ENCODE results near the gene TOP3A.
A peak's percentile ranks its signal among the peaks of the same experiment; 100 is the strongest.
"Not testable (repeated sequence)": the region's sequence is repeated elsewhere in the genome, so short reads cannot be mapped to it uniquely, and the experiment has no call there.

TOP3A gene, protein sequence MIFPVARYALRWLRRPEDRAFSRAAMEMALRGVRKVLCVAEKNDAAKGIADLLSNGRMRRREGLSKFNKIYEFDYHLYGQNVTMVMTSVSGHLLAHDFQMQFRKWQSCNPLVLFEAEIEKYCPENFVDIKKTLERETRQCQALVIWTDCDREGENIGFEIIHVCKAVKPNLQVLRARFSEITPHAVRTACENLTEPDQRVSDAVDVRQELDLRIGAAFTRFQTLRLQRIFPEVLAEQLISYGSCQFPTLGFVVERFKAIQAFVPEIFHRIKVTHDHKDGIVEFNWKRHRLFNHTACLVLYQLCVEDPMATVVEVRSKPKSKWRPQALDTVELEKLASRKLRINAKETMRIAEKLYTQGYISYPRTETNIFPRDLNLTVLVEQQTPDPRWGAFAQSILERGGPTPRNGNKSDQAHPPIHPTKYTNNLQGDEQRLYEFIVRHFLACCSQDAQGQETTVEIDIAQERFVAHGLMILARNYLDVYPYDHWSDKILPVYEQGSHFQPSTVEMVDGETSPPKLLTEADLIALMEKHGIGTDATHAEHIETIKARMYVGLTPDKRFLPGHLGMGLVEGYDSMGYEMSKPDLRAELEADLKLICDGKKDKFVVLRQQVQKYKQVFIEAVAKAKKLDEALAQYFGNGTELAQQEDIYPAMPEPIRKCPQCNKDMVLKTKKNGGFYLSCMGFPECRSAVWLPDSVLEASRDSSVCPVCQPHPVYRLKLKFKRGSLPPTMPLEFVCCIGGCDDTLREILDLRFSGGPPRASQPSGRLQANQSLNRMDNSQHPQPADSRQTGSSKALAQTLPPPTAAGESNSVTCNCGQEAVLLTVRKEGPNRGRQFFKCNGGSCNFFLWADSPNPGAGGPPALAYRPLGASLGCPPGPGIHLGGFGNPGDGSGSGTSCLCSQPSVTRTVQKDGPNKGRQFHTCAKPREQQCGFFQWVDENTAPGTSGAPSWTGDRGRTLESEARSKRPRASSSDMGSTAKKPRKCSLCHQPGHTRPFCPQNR

DNA sequence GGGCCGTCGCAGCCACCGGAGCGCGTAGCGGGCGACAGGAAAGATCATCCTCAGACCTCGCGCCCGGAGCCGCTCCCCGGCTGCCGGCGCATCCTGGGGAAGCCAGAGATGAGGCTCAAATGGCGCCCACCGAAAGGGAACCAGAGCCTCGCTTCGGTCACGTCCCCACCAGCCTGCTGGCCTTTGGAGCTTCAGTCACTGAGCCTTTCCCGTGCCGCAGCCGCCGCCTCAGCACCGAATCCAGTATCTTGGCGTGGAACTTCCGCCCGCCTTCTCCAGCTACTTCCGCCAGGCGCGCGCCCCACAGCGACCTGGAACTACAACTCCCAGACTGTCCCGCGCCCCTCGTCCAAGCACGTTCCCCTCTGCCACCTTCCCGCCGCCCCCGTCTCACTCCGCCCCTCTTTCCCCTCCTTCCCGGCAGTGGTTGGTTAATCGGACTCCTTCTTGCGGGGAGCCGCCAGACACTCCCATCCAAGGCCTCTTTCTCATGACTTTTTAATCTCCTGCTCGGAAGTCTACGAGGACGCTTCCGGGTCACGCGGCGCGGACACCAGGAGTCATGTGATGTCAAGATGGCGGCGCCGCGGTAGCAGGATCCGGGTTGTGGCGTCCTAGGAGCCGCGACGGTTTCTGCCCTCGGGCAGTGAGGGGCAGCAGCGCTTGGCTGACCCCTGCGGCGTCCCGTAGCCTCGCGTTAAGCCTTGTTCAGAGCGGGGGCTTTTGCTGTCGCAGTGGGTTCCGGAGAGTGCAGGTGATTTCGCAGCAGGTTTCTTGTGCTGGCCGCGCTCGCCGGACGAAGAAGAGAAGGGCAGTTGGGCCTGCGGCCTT is at the start of gene TOP3A, which contains the start of gene SMCR8:
TSS of gene TOP3A (minus strand) at position 264 of the 831 bp plus-strand sequence. CDS start at position 48, 216 bp downstream.
TSS of gene SMCR8 (plus strand) at position 563 of the 831 bp plus-strand sequence. CDS start 497 bp downstream, outside the sequence.
- Mint-ChIP-seq H3K27ac (peak within 1 kb of the TSS; percentile 100), H3K36me3 (ENCODE audit: low read depth) (peaks cover 96% of the 10 kb centered on the region), H3K4me3 (peak within 1 kb of the TSS; percentile 97), H3K27me3 (no peaks in the 10 kb centered on the region), H3K9me3 (no peaks in the 10 kb centered on the region), H3K4me1 (ENCODE audit: low read depth) (peaks cover 74% of the 10 kb centered on the region)
- peak; percentile 97 for DNase-seq

DNA sequence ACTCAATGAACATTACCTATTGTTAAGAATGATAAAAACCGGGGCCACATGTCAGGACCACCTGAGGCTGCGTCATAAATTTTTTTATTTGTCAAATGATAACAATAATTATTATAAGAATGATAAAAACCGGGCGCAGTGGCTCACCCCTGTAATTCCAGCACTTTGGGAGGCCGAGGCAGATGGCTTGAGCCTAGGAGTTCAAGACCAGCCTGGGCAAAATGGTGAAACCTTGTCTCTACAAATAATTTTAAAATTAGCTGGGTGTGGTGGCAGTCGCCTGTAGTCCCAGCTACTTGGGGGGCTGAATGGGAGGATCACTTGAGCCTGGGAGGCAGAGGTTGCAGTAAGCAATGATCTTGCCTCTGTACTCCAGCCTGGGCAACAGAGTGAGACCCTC is 49.4 kb upstream of the TOP3A start:
- Mint-ChIP-seq H3K27ac (no peak overlapping the region), H3K4me3 (no peak overlapping the region), H3K36me3 (ENCODE audit: low read depth) (peaks cover 16% of the 10 kb centered on the region), H3K27me3 (no peaks in the 10 kb centered on the region), H3K4me1 (ENCODE audit: low read depth) (peaks cover 17% of the 10 kb centered on the region), H3K9me3 (no peaks in the 10 kb centered on the region)
- DNase-seq = no peak

DNA sequence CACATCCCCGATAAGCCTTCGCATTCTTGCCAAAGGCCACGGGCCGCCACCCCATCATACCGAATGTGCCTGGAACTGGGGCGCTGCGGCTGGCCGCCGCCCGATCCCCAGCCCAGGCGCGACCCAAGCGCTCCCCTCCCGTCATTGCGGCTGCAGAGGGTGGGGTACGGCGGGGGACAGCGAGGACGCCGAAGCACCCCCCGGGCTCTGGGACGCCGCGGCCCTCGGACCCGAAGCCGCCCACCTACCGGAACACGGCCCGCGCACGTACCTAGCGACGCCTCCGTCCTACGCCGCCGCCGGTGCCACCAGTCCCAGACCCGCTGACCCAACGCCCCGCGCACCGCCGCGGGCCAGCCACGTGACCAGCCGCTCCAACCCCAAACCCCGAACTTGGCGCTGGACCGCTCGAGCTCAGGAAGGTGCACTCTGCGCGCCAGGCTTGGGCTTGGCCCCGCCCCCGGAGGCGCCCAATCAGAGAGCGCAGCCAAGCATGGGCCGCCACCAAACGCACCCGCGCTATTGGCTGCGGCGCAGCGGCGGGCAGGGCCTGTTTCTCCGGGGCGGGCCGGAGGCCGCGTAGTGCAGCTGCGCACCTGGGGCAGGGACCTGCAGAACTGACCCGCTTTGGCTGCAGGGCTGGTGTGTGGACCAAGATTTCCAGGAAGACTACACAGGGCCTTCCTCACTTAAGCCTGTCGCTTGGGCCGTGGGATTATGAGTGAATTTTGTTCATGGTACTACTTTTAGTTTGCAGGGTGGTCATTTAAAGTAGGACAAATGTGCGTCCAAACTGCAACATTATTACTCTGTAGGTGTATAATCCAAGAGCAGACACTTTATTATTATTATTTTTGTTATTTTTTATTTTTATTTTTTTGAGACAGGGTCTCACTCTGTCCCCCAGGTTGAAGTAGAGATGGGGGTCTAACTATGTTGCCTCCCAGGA is 48.6 kb upstream of the TOP3A start, which contains the start of gene SHMT1:
TSS of gene SHMT1 (minus strand) at position 450 of the 949 bp plus-strand sequence. CDS start 7,569 bp downstream, outside the sequence.
- peak; percentile 93 for DNase-seq
- peak within 1 kb of the TSS; percentile 88 for H3K27ac Mint-ChIP-seq
- peaks cover 17% of the 10 kb centered on the region for H3K4me1 Mint-ChIP-seq (ENCODE audit: low read depth)
- peaks cover 24% of the 10 kb centered on the region for H3K36me3 Mint-ChIP-seq (ENCODE audit: low read depth)
- no peaks in the 10 kb centered on the region for H3K27me3 Mint-ChIP-seq
- H3K9me3 Mint-ChIP-seq = no peaks in the 10 kb centered on the region
- peak within 1 kb of the TSS; percentile 87 for H3K4me3 Mint-ChIP-seq

DNA sequence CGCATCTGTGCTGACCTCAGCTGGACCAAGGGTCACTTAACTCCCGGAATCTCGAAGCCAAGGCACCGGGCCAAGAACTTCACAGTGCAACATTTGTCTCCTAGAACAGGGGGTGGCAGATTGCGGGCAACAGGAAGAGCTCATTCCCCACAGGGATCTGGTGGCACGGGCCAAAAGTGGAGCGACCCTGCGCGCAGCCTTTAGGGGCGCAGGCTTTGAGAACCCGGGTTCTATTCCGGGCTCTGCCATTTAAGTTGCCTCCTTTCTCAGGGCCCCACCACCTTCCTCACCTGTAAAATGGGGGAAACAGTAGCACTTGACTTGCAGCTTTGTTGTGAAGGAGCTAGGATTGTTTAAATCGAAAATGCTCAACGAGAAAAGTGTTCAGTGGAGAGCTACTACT is 47.9 kb upstream of the TOP3A start:
- peak; percentile 43 for DNase-seq
- Mint-ChIP-seq H3K4me1 (ENCODE audit: low read depth) (peaks cover 17% of the 10 kb centered on the region), H3K9me3 (no peaks in the 10 kb centered on the region), H3K4me3 (peak overlapping the region; percentile 87), H3K27me3 (no peaks in the 10 kb centered on the region), H3K27ac (peak overlapping the region; percentile 67), H3K36me3 (ENCODE audit: low read depth) (peaks cover 25% of the 10 kb centered on the region)

DNA sequence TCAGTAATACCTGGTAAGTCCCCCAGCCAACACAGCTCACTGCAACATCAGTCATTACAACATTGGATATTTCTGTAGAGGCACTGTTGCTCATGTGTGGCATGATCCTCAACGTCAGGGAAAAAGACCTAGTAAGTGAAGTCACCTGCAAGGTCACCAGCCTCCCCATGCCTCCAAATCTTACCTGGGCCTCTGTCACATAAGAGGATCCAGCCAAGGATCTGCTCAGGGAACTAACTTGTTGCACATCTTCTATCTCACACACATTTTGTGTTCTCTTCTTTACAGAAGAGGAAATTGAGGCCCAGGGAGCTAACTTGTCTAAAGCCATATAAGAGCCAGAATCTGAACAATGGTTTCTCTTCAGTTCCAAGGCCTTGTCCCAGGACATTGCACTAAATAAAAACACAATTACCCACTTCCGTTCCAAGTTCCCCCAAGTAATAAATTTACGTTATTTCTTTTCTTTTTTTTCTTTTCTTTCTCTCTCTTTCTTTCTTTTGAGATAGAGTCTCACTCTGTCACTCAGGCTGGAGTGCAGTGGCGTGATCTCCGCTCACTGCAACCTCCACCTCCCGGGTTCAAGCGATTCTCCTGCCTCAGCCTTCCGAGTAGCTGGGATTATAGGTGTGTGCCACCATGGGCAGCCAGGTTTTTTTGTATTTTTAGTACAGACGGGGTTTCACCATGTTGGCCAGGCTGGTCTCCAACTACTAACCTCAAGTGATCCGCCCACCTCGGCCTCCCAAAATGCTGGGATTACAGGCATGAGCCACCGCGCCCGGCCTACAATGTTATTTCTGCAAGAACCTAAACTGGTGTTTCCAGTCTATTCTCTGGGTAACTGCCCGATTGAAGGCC is 47.3 kb upstream of the TOP3A start:
- no peak for DNase-seq
- Mint-ChIP-seq H3K27me3 (no peaks in the 10 kb centered on the region), H3K9me3 (no peaks in the 10 kb centered on the region), H3K36me3 (ENCODE audit: low read depth) (peaks cover 27% of the 10 kb centered on the region), H3K4me3 (peak overlapping the region; percentile 87), H3K4me1 (ENCODE audit: low read depth) (peaks cover 17% of the 10 kb centered on the region), H3K27ac (peak overlapping the region; percentile 67)

DNA sequence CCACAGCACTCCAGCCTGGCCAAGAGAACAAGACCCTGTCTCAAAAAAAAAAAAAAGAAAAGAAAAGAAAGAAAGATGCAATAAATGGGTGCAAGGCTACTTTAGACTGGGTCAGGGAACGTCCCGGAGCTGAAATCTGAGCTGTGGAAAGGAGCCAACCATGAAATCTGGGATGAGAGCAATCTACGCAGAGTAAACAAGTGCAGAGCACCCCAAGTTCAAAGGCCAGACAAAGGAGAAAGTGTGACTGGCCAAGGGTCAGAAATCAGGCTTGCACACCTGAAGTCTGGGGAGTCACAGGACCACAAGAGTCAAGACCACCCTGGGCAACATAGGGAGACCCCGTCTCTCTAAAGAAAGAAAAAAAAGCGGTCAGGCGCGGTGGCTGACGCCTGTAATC is 45.7 kb upstream of the TOP3A start:
- Mint-ChIP-seq H3K27ac (no peak overlapping the region), H3K36me3 (ENCODE audit: low read depth) (peaks cover 35% of the 10 kb centered on the region), H3K4me1 (ENCODE audit: low read depth) (peaks cover 17% of the 10 kb centered on the region), H3K4me3 (no peak overlapping the region), H3K9me3 (no peaks in the 10 kb centered on the region), H3K27me3 (no peaks in the 10 kb centered on the region)
- no peak for DNase-seq

DNA sequence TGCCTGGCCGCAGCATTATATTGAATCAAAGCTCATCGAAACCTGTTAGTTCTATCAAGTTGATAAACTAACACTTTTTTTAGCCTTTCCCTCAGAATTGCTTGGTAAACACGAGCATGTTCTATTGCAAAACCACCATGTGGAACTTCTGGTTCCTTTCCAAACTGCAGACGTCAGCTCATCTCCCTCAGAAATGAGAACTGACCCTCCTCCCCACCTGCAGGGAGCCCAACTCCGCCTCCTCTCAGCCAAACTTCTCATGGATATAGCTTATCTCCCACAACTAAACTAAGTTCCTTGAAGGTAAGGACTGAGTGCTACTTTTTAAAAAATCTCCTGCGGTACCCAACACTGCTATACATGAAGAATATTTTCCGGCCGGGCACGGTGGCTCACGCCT is 41.8 kb upstream of the TOP3A start:
- Mint-ChIP-seq H3K9me3 (no peaks in the 10 kb centered on the region), H3K4me1 (ENCODE audit: low read depth) (peaks cover 3% of the 10 kb centered on the region)

DNA sequence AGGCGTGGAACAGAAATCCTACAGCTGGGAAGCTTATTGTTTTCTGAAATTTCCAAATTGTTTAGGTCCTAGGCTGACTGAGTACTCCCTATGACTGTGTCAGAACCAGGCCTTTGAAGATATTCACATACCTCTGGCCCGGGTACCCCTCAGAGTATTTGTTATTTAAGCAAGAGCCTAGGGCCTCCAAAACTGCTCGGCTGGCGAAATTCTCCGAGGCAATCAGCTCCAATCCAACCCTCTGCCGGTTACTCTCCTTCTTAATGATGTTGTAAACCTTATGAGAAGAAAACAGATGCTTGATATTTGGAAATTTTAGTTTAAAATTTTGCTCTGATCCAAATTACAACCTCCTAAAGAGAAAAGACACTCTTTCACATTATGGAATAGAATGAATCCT is 38.7 kb upstream of the TOP3A start:
- Mint-ChIP-seq H3K9me3 (no peaks in the 10 kb centered on the region), H3K27ac (no peak overlapping the region), H3K4me1 (ENCODE audit: low read depth) (no peaks in the 10 kb centered on the region), H3K4me3 (no peak overlapping the region), H3K36me3 (ENCODE audit: low read depth) (peaks cover 60% of the 10 kb centered on the region), H3K27me3 (no peaks in the 10 kb centered on the region)
- no peak for DNase-seq

More for the DNA sequence above, 41.8 kb upstream of the TOP3A start:
- Mint-ChIP-seq H3K4me3 (no peak overlapping the region), H3K36me3 (ENCODE audit: low read depth) (peaks cover 59% of the 10 kb centered on the region), H3K27me3 (no peaks in the 10 kb centered on the region), H3K27ac (no peak overlapping the region)
- no peak for DNase-seq

DNA sequence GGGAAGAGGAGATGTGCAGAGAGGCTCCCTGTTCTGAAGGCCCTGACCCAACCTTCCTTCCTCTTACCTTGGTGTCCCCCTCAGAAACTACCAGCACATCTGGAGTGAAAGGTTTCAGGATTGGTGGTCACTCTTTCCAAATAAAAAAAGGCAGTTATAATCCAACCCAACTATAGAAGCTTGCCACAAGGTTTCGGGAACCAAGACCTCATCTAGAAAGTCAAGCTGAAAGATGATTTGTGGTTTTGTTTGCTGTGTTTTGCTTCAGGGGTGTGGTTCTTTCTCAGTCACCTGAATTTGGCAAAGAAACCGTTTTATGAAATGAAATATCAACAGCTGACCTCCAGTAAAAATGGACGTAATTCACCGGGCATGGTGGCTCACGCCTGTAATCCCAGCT is 29.2 kb upstream of the TOP3A start:
- H3K4me1 Mint-ChIP-seq (ENCODE audit: low read depth) = no peaks in the 10 kb centered on the region
- H3K27ac Mint-ChIP-seq = no peak overlapping the region
- H3K9me3 Mint-ChIP-seq = no peaks in the 10 kb centered on the region
- no peak for DNase-seq
- H3K36me3 Mint-ChIP-seq (ENCODE audit: low read depth) = peaks cover 92% of the 10 kb centered on the region
- H3K4me3 Mint-ChIP-seq = no peak overlapping the region
- no peaks in the 10 kb centered on the region for H3K27me3 Mint-ChIP-seq

DNA sequence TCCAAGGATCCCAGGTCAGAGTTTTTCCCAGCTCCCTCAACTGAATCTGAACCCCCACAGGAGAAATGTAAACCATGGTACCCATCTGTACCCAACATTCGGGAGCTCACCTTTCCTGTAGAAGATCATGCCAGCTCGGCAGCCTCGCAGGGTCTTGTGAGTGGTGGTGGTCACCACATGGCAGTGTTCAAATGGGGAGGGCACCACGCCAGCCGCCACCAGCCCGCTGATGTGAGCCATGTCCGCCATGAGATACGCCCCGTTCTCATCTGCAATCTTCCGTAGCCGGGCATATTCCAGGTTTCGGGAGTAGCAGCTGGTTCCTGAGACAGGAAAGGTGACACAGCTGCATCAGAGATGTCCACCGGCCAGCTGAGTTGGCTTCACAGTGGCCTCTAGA is 25.1 kb upstream of the TOP3A start:
- no peak for DNase-seq
- H3K27me3 Mint-ChIP-seq = no peaks in the 10 kb centered on the region
- H3K4me3 Mint-ChIP-seq = no peak overlapping the region
- peaks cover 85% of the 10 kb centered on the region for H3K36me3 Mint-ChIP-seq (ENCODE audit: low read depth)
- H3K4me1 Mint-ChIP-seq (ENCODE audit: low read depth) = no peaks in the 10 kb centered on the region
- H3K27ac Mint-ChIP-seq = no peak overlapping the region
- no peaks in the 10 kb centered on the region for H3K9me3 Mint-ChIP-seq

DNA sequence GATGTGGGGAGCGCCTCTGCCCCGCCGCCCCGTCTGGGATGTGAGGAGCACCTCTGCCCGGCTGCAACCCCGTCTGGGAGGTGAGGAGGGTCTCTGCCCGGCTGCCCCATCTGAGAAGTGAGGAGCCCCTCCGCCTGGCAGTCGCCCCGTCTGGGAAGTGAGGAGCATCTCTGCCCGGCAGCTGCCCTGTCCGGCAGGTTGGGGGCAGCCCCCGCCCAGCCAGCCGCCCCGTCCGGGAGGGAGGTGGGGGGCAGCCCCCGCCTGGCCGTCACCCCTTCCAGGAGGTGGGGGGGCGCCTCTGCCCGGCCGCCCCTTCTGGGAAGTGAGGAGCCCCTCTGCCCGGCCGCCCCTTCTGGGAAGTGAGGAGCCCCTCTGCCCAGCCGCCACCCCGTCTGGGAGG is 23.4 kb upstream of the TOP3A start:
- H3K4me3 Mint-ChIP-seq; H3K27me3 Mint-ChIP-seq; H3K27ac Mint-ChIP-seq; H3K4me1 Mint-ChIP-seq (ENCODE audit: low read depth); H3K9me3 Mint-ChIP-seq; DNase-seq: not testable (repeated sequence)
- peaks cover 82% of the 10 kb centered on the region for H3K36me3 Mint-ChIP-seq (ENCODE audit: low read depth)

DNA sequence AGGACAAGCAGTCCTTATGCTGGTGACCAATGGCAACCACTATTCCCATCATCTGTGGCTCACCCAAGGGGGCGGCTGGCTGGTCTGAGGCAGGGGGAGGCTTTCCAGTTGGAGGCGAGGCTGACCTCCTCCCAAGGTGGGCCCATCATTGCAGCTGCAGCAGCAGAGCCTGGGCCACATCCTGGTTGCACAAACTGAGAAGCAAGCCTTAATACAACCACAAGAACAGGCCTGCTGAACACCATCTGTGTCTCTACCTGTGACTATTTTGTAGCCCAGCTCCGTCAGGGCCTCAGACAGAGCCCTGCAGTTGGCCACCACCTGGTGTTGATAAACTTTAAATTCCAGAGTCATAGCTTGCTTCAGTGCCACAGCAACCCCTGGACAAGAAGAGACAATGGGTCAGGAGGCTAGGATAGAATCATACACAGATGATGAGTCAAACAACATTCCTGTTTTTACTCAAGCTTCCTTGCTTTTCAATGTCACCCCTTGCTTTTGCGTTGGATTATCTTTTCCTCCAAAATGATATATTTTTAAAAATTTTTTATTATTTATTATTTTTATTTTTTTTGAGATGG is 18.2 kb upstream of the TOP3A start:
- H3K36me3 Mint-ChIP-seq (ENCODE audit: low read depth) = peaks cover 90% of the 10 kb centered on the region

More for the DNA sequence above, 18.2 kb upstream of the TOP3A start:
- no peak for DNase-seq
- Mint-ChIP-seq H3K4me3 (no peak overlapping the region), H3K27ac (peak overlapping the region; percentile 33), H3K27me3 (no peaks in the 10 kb centered on the region), H3K9me3 (no peaks in the 10 kb centered on the region), H3K4me1 (ENCODE audit: low read depth) (peaks cover 19% of the 10 kb centered on the region)

Measured in activated T-cell treated with anti-CD3 and anti-CD28 coated beads, Interleukin-2, amount 50 U/mL, for 24 hours (primary cell).